Measurements from ENCODE around the gene CFAP65. TPM values are rescaled to one million over a fixed set of nuclear protein-coding genes. Genes with fewer than 3 reads are reported as not detected.

The CFAP65 gene
- total and polyA plus RNA-seq, 10 donors, result 0.28 TPM; not detected in 9

DNA sequence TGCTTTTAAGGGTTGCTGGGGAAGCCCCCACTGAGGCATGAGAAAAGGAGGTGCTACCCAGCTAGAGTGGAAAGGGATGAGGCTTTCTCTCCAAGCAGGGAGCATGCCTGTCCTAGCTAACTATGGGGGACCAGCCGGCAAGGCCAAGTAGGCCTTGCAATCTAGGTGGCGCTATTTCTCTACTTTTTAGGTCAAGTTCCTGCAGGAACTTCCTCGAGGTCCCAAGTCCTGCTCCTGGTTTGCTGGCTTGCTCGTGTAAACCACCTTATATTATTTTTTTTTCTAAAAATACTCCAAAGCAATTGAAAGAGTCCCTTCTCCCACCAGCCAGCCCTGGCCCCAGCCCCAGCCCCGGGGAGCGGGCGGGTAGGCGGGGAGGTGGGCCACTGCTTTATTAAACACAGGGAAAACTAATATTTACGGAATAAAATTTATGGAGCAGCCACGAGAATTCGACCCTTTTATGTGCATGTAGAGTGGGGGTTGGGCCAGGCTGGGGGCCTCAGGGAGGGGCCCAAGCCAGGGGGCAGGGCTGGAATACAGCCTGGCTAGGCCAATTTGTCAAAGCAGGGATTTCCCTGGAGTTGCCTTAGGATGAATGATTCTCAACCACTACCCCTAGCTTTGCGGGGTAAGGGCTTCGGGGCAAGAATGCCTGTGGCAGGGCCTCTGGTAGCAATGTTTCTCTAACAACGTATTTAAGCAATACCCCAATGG, 32.3 kb upstream of the CFAP65 start:
- DNase-seq, result no peak
- intact Hi-C loops (cut with DNase I; ENCODE audit: low total_unique reads), result no loop called here

DNA sequence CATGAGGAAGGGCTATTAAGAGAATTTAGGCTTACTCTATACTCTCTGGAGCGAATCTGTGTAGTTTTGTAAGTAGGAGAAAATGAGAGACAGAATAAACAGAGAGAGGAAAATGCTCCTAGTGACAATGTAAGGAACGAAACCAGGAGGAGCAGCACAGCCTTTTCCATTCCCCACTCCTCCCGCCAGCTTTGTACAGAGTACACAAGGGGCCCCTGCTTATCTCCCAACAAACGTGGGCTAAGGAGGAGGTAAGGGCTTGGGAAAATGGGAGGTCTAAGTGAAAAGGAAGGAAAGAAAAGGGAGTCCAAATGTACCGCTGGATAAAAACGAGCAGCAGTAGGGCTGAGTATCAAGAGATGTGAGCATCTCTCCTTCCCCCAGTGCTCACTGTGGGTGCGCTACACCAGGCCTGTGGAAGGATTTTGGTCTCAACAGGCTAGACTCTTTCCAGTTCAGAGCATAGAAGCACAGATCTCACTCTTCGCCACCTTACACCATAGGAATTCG, 31.5 kb upstream of the CFAP65 start:
- H3K27me3 ChIP-seq (replicated peaks in 1 of 7), result no peaks in the 10 kb centered on the region
- DNase-seq, result no peak
- peaks cover 0 to 13% (median 0%) of the 10 kb centered on the region in 6 donors for H3K4me1 ChIP-seq
- intact Hi-C loops (cut with DNase I; ENCODE audit: low total_unique reads), result no loop called here
- no peak overlapping the region for H3K27ac ChIP-seq
- 91 to 95% (median 91%) methylated on average over 9 of the region's 9 CpGs for WGBS, 5 donors
- no peak overlapping the region for H3K4me3 ChIP-seq
- H3K36me3 ChIP-seq, result peaks cover 0 to 56% (median 36%) of the 10 kb centered on the region in 6 donors
- no peaks in the 10 kb centered on the region for H3K9me3 ChIP-seq
- TF ChIP-seq POLR2A (IDR thresholded peaks at IDR 0.05) (no peak), POLR2AphosphoS5 (IDR thresholded peaks at IDR 0.05) (no peak), CTCF (IDR thresholded peaks at IDR 0.05 in 8 of 11, conservative IDR thresholded peaks at IDR 0.05 in 3 of 11) (no peak)

More for the DNA sequence above, 32.3 kb upstream of the CFAP65 start:
- H3K4me3 ChIP-seq, result no peak overlapping the region
- peaks cover 0 to 13% (median 0%) of the 10 kb centered on the region in 6 donors for H3K4me1 ChIP-seq
- H3K36me3 ChIP-seq, result peaks cover 0 to 60% (median 39%) of the 10 kb centered on the region in 6 donors
- H3K9me3 ChIP-seq, result no peaks in the 10 kb centered on the region
- TF ChIP-seq POLR2A (IDR thresholded peaks at IDR 0.05) (no peak), CTCF (IDR thresholded peaks at IDR 0.05 in 8 of 11, conservative IDR thresholded peaks at IDR 0.05 in 3 of 11) (peak in 8 of 11 experiments; percentile 16 to 56 (median 44)), POLR2AphosphoS5 (IDR thresholded peaks at IDR 0.05) (no peak)
- no peak overlapping the region for H3K27ac ChIP-seq
- no peaks in the 10 kb centered on the region for H3K27me3 ChIP-seq (replicated peaks in 1 of 7)
- 65 to 68% (median 66%) methylated on average over 14 of the region's 14 CpGs for WGBS, 5 donors

DNA sequence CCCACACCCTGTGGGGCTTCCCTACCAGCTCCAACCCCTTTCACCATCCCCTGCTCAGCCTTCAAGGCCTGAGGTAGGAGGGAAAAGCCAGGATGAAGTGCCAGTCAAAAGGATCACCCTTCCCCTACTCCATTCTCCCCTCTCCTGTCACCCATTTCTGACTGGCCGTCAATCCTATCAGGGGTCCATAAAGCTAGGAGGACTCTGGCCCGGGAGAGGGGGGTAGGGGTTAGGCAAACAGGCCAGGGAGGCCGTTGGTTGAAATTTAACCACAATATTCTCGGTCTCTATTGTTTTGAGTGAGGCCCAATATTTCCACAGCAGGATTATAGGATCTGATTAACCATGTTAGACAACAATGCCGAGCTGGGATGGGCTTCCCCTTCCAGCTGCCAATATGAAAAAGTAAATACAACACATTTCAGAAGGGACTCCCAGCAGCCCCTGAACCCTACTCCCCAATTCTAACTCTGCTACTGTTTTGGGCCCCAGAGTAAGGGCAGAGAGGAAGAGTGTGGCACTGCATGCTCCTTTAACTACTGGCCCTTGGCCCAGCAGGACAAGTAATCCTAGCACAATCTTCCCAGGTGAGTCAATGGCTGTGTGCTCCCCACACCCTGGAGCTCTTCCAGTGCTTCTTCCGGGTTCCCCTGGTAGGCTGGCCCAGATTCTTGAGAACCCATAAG, 30.0 kb upstream of the CFAP65 start:
- DNase-seq, result no peak
- 80 to 94% (median 93%) methylated on average over 6 of the region's 6 CpGs for WGBS, 5 donors
- Histone ChIP-seq H3K27me3 (replicated peaks in 1 of 7) (no peaks in the 10 kb centered on the region), H3K27ac (no peak overlapping the region), H3K4me3 (no peak overlapping the region), H3K4me1 (peaks cover 0 to 8% (median 0%) of the 10 kb centered on the region in 6 donors), H3K36me3 (peaks cover 0 to 41% (median 22%) of the 10 kb centered on the region in 6 donors), H3K9me3 (no peaks in the 10 kb centered on the region)
- TF ChIP-seq POLR2A (IDR thresholded peaks at IDR 0.05), result no peak
- TF ChIP-seq POLR2AphosphoS5 (IDR thresholded peaks at IDR 0.05), result no peak
- no peak for TF ChIP-seq CTCF (IDR thresholded peaks at IDR 0.05 in 8 of 11, conservative IDR thresholded peaks at IDR 0.05 in 3 of 11)
- intact Hi-C loops (cut with DNase I; ENCODE audit: low total_unique reads), result no loop called here

- H3K36me3 ChIP-seq, result no peaks in the 10 kb centered on the region
- H3K4me3 ChIP-seq, result no peak overlapping the region
- H3K27me3 ChIP-seq (replicated peaks in 1 of 7), result peaks cover 4 to 43% (median 28%) of the 10 kb centered on the region in 7 donors
- TF ChIP-seq POLR2A (IDR thresholded peaks at IDR 0.05) (no peak), CTCF (IDR thresholded peaks at IDR 0.05 in 8 of 11, conservative IDR thresholded peaks at IDR 0.05 in 3 of 11) (no peak), POLR2AphosphoS5 (IDR thresholded peaks at IDR 0.05) (no peak)
- H3K9me3 ChIP-seq, result no peaks in the 10 kb centered on the region
- H3K4me1 ChIP-seq, result peaks cover 0 to 11% (median 8%) of the 10 kb centered on the region in 6 donors
- WGBS, 5 donors, result 79 to 93% (median 84%) methylated on average over 1 of the region's 1 CpG
- H3K27ac ChIP-seq, result no peak overlapping the region
- intact Hi-C loops (cut with DNase I; ENCODE audit: low total_unique reads), result no loop called here
- no peak for DNase-seq
Observed at GRCh38 chr2:219065484-219065883, 24.2 kb upstream of the CFAP65 start.

Measured in spleen (tissue), 11 donors.